Measurements from ENCODE around the gene SMIM14.
"Not testable (repeated sequence)": the region's sequence is repeated elsewhere in the genome, so short reads cannot be mapped to it uniquely, and the experiment has no call there.

SMIM14 gene

DNA sequence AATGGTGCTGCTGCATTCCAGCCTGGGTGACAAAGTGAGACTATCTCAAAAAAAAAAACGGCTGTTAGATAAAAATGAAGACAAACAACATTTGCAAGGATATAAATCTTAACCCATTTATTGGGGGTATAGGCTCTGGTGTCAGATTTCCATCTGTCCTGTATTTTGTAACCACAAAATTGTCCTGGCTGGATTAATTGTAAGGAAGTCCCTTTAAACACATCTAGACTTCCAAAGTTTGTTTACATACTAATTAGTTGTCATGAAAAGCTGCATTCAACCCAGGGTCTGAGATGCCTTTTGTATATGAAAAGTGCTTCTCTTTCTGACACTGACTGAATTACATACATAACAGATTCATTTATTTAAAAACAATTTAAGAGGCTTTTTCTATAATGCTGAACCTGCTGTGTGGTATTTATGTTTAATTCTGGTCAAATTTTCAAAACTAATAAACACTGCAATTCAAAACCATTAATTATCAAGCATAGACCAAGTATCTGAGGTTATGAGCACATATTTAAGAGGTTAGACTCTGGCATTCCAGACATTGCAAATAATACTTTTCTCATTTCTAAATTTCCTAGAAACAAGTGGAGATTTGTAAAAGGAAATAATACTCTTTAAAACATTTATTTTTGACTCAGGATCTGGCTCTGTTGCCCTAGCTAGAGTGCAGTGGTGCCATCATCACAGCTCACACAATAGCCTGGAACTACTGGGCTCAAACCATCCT is 93.9 kb downstream of the SMIM14 start:
- no peak overlapping the region for H3K4me3 ChIP-seq (ENCODE audit: low read length)
- peak; percentile 53 for DNase-seq (ENCODE audit: low read depth)
- TF ChIP-seq, protein P1, sequence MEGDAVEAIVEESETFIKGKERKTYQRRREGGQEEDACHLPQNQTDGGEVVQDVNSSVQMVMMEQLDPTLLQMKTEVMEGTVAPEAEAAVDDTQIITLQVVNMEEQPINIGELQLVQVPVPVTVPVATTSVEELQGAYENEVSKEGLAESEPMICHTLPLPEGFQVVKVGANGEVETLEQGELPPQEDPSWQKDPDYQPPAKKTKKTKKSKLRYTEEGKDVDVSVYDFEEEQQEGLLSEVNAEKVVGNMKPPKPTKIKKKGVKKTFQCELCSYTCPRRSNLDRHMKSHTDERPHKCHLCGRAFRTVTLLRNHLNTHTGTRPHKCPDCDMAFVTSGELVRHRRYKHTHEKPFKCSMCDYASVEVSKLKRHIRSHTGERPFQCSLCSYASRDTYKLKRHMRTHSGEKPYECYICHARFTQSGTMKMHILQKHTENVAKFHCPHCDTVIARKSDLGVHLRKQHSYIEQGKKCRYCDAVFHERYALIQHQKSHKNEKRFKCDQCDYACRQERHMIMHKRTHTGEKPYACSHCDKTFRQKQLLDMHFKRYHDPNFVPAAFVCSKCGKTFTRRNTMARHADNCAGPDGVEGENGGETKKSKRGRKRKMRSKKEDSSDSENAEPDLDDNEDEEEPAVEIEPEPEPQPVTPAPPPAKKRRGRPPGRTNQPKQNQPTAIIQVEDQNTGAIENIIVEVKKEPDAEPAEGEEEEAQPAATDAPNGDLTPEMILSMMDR (conservative IDR thresholded peaks at IDR 0.05; ENCODE audit: low read length) = no peak

DNA sequence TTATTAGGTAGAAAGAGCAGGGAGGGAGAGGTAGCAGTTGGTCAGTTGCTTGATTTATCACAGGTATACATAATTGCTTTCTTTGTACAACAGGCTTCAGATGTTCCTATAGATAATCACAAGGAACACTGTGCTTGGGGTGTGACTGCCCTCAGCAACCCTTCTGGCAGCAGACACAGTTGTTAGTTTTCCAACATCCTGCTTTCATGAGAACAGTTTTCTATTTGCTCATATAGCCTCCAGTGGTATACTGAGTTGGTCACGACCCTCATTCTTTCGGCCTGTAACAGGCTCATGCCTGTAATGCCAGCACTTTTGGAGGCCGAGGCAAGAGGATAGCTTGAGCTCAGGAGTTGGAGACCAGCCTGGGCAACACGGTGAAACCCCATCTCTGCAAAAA is 94.6 kb downstream of the SMIM14 start:
- DNase-seq (ENCODE audit: low read depth) = peak; percentile 1
- not testable (repeated sequence) for H3K4me3 ChIP-seq (ENCODE audit: low read length)

DNA sequence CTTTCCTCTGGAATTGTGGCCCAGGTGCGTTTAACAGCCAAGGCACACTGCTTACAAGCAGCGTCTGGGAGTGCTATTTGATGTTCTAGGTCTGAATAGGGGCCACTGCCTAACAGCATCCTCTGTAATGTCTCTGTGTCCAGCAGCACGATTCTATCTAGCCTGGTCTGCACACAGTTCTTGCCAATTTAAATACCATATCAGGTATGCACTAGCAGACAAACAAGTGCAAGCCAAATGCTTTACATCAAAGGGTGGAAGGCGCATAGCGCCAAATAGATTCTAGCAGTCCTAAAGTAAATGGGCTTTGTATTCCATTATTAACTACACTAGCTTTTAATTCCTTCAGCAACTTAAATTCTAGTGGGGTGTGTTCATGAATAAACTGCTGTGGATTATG is 95.6 kb downstream of the SMIM14 start:
- no peak for DNase-seq (ENCODE audit: low read depth)
- TF ChIP-seq, protein P1 (conservative IDR thresholded peaks at IDR 0.05; ENCODE audit: low read length) = no peak
- no peak overlapping the region for H3K4me3 ChIP-seq (ENCODE audit: low read length)

DNA sequence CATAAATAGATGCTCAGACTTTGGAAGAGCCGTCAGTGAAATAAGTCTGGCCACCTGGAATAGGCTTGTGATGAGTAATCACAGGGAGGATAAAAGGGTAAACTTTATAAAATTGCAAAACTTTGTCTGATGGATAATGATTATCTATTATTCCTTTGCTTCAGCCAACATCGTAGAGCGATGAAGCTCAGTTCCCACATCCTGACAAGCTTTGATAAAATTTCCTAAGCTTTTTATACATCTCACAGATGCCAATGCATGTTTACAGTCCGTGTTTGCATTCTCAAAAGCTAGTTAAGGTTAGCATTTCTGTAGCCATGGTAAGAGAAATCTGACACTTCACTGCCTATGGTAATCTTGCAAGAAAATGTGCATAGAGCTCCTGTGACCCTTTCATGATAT is 96.1 kb downstream of the SMIM14 start:
- H3K4me3 ChIP-seq (ENCODE audit: low read length) = no peak overlapping the region
- TF ChIP-seq, protein P1 (conservative IDR thresholded peaks at IDR 0.05; ENCODE audit: low read length) = no peak
- no peak for DNase-seq (ENCODE audit: low read depth)

DNA sequence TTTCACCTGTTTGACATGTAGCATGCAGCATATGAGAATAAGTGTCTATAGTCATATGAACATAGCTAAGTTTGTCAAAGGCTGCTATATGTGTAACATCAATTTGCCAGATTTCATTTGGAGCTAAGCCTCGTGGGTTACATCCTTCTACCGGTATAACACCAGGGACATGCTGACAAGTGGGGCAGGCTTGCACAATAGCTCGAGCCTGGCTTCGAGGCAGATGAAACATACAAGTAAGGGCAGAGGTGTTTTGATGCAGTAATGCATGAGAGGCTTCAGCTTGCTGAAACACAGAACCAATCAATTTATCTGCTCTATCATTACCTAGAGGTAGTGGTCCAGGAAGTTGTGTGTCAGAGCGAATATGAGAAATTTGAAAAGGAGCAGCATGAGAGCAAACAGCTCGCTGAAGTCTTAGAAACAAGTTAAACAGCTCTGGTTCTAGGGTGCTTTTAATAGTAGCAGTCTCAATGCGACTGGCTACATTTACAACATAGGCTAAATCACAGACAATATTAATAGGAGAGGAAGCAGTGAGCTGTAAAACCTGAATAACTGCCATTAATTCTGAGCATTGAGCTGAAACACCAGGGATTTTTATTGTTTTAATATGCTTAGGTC is 96.6 kb downstream of the SMIM14 start:
- H3K4me3 ChIP-seq (ENCODE audit: low read length) = no peak overlapping the region
- DNase-seq (ENCODE audit: low read depth) = no peak
- TF ChIP-seq, protein P1 (conservative IDR thresholded peaks at IDR 0.05; ENCODE audit: low read length) = no peak

DNA sequence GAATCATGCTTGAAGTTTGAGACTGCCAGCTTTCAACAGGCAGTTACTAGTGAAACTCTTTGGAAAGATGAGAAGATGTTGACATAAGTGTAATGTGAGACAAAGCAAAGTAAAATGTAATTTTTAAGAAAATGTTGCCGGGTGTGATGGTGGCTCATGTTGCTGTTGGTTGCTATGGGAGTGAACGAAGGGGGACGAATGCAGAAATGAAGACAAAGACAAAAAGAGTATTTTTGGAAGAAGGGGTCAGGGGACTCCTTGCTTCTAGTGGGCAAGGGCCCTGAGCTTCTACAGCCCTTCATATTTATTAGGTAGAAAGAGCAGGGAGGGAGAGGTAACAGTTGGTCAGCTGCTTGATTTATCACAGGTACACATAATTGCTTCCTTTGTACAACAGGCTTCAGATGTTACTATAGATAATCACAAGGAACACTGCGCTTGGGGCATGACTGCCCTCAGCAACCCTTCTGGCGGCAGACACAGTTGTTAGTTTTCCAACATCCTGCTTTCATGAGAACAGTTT is 99.5 kb downstream of the SMIM14 start:
- TF ChIP-seq, protein P1 (conservative IDR thresholded peaks at IDR 0.05; ENCODE audit: low read length) = no peak
- H3K4me3 ChIP-seq (ENCODE audit: low read length) = no peak overlapping the region
- DNase-seq (ENCODE audit: low read depth) = no peak

DNA sequence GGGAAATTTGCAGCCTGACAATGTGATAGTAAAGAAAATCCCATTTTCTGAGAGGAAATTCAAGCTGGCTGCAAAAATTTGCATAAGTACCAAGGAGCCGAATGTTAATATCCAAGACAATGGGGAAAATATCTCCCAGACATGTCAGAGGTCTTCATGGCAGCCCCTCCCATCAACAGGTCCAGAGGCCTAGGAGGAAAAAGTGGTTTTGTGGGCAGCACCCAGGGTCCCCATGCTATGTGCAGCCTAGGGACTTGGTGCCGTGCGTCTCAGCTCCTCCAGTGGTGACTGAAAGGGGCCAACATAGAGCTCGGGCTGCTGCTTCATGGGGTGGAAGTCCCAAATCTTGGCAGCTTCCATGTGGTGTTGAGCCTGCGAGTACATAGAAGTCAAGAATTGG is 105.1 kb downstream of the SMIM14 start:
- TF ChIP-seq, protein P1 (conservative IDR thresholded peaks at IDR 0.05; ENCODE audit: low read length) = no peak
- H3K4me3 ChIP-seq (ENCODE audit: low read length) = no peak overlapping the region
- no peak for DNase-seq (ENCODE audit: low read depth)

DNA sequence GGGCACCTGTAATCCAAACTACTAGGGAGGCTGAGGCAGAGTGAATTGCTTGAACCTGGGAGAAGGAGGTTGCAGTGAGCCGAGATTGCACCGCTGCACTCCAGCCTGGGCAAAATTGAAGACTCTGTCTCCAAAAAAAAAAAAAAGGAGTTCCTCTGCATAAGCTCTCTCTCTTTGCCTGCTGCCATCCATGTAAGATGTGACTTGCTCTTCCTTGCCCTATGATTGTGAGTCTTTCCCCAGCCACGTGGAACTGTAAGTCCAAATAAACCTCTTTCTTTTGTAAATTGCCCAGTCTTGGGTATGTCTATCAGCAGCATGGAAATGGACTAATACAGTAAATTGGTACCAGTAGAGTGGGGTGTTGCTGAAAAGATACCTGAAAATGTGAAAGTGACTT is 106.4 kb downstream of the SMIM14 start:
- DNase-seq (ENCODE audit: low read depth); H3K4me3 ChIP-seq (ENCODE audit: low read length): not testable (repeated sequence)

All from AG10803 (cell line).